H9 (cell line): ENCODE results near the gene SMIM14. TPM values are rescaled to one million over a fixed set of nuclear protein-coding genes. Genes with fewer than 3 reads are reported as not detected.

Source experiments
- DNase-seq: peaks from one replicate; pipeline ENCODE4 v3.0.0-alpha.2; 2017
- H2AFZ ChIP-seq: one replicate; pipeline ENCODE4 v1.6.1; 2013; ENCODE audit warnings: mild to moderate bottlenecking, low read length, control low read depth, moderate library complexity
- H2AK5ac ChIP-seq: 2 replicates; pipeline ENCODE4 v1.6.1; 2013; ENCODE audit warnings: low read length, control low read depth, mixed read lengths; ENCODE audit not compliant: insufficient read length
- H2BK120ac ChIP-seq: one replicate; pipeline ENCODE4 v1.6.1; 2013; ENCODE audit warnings: low read depth, mild to moderate bottlenecking, low read length, control low read depth, inconsistent platforms; ENCODE audit not compliant: poor library complexity, severe bottlenecking
- H2BK12ac ChIP-seq: 2 replicates; pipeline ENCODE4 v1.6.1; 2013; ENCODE audit warnings: low read length, control low read depth, mixed read lengths, low read depth; ENCODE audit not compliant: insufficient read length
- H2BK15ac ChIP-seq: 2 replicates; pipeline ENCODE4 v1.6.1; 2013; ENCODE audit warnings: low read depth, low read length, control low read depth
- H2BK20ac ChIP-seq: one replicate; pipeline ENCODE4 v1.6.1; 2013; ENCODE audit warnings: low read depth, mild to moderate bottlenecking, low read length, control low read depth, inconsistent platforms; ENCODE audit not compliant: poor library complexity, severe bottlenecking
- H2BK5ac ChIP-seq: 2 replicates; pipeline ENCODE4 v1.6.1; 2013; ENCODE audit warnings: low read length, control low read depth, mixed read lengths; ENCODE audit not compliant: insufficient read length
- H3K14ac ChIP-seq: 2 replicates; pipeline ENCODE4 v1.6.1; 2013; ENCODE audit warnings: low read length, control low read depth; ENCODE audit not compliant: insufficient read depth
- H3K18ac ChIP-seq: 2 replicates; pipeline ENCODE4 v1.6.1; 2013; ENCODE audit warnings: low read depth, mild to moderate bottlenecking, mixed read lengths, low read length, control low read depth; ENCODE audit not compliant: insufficient read length
- H3K23ac ChIP-seq: 2 replicates; pipeline ENCODE4 v1.6.1; 2013; ENCODE audit warnings: low read length, control low read depth, mixed read lengths, low read depth; ENCODE audit not compliant: insufficient read length
- H3K23me2 ChIP-seq: 2 replicates; pipeline ENCODE4 v1.6.1; 2013; ENCODE audit warnings: low read depth, mild to moderate bottlenecking, mixed read lengths, low read length, control low read depth; ENCODE audit not compliant: insufficient read length, poor library complexity, severe bottlenecking
- H3K27ac ChIP-seq: 2 replicates; pipeline ENCODE4 v1.5.1; 2013; ENCODE audit warnings: low read length, control low read depth, mixed read lengths, low read depth; ENCODE audit not compliant: insufficient read length
- H3K27me3 ChIP-seq: 2 replicates; pipeline ENCODE4 v1.6.1; 2013; ENCODE audit warnings: low read length, control low read depth, inconsistent platforms; ENCODE audit not compliant: insufficient read depth
- H3K4ac ChIP-seq: 2 replicates; pipeline ENCODE4 v1.6.1; 2013; ENCODE audit warnings: low read depth, mild to moderate bottlenecking, control low read depth, inconsistent platforms, low read length, moderate library complexity
- H3K4me1 ChIP-seq: 2 replicates; pipeline ENCODE4 v1.6.1; 2013; ENCODE audit warnings: low read length, control low read depth, inconsistent platforms; ENCODE audit not compliant: insufficient read depth
- H3K4me2 ChIP-seq: 2 replicates; pipeline ENCODE4 v1.6.1; 2013; ENCODE audit warnings: low read length, control low read depth, mixed read lengths; ENCODE audit not compliant: insufficient read length, insufficient read depth
- H3K56ac ChIP-seq: 2 replicates; pipeline ENCODE4 v1.6.1; 2013; ENCODE audit warnings: low read depth, mild to moderate bottlenecking, mixed read lengths, low read length, control low read depth; ENCODE audit not compliant: insufficient read length
- H3K79me1 ChIP-seq: 2 replicates; pipeline ENCODE4 v1.6.1; 2013; ENCODE audit warnings: low read depth, mild to moderate bottlenecking, moderate library complexity, low read length, control low read depth, inconsistent platforms; ENCODE audit not compliant: insufficient read depth, poor library complexity, severe bottlenecking
- H3K79me2 ChIP-seq: 2 replicates; pipeline ENCODE4 v1.6.1; 2013; ENCODE audit warnings: low read length, control low read depth, inconsistent platforms; ENCODE audit not compliant: insufficient read depth
- H3K9ac ChIP-seq: 2 replicates; pipeline ENCODE4 v1.6.1; 2013; ENCODE audit warnings: low read length, control low read depth, mixed read lengths; ENCODE audit not compliant: insufficient read length; ENCODE audit errors: extremely low read depth
- H3K9me3 ChIP-seq: one replicate; pipeline ENCODE4 v1.6.1; 2013; ENCODE audit warnings: low read depth, low read length, inconsistent platforms; ENCODE audit not compliant: control insufficient read depth
- H3T11ph ChIP-seq: one replicate; pipeline ENCODE4 v1.6.1; 2013; ENCODE audit warnings: mild to moderate bottlenecking, low read length, control low read depth, inconsistent platforms
- H4K20me1 ChIP-seq: one replicate; pipeline ENCODE4 v1.6.1; 2013; ENCODE audit not compliant: control insufficient read depth, insufficient read length, insufficient read depth
- H4K5ac ChIP-seq: 2 replicates; pipeline ENCODE4 v1.6.1; 2013; ENCODE audit warnings: low read depth, mild to moderate bottlenecking, mixed read lengths, low read length, control low read depth; ENCODE audit not compliant: insufficient read length
- H4K8ac ChIP-seq: replicated peaks from 2 replicates; pipeline ENCODE4 v1.6.1; 2013; ENCODE audit warnings: low read length, control low read depth, mixed read lengths, low read depth; ENCODE audit not compliant: insufficient read length
- H4K91ac ChIP-seq: 2 replicates; pipeline ENCODE4 v1.6.1; 2013; ENCODE audit warnings: low read depth, mild to moderate bottlenecking, moderate library complexity, mixed read lengths, low read length, control low read depth; ENCODE audit not compliant: insufficient read length
- H3K27ac Mint-ChIP-seq, 3 experiments: 2 replicates in 2 of 3; 3 replicates in 1 of 3; pipeline ENCODE4 v1.8.0; 2020 to 2021; ENCODE audit warnings: mixed read lengths in 3 of 3, mild to moderate bottlenecking in 1 of 3, moderate library complexity in 1 of 3
- H3K27me3 Mint-ChIP-seq: 2 replicates; pipeline ENCODE4 v1.8.0; 2021; ENCODE audit warnings: low read depth, mild to moderate bottlenecking, moderate library complexity, mixed read lengths
- H3K36me3 Mint-ChIP-seq, 3 experiments: 2 replicates in 2 of 3; 3 replicates in 1 of 3; pipeline ENCODE4 v1.8.0; 2020 to 2021; ENCODE audit warnings: low read depth in 3 of 3, mixed read lengths in 3 of 3; ENCODE audit not compliant: insufficient read depth in 1 of 3
- H3K4me1 Mint-ChIP-seq, 2 experiments: 2 replicates each; pipeline ENCODE4 v1.8.0; 2020; ENCODE audit warnings: mixed read lengths in 2 of 2
- H3K4me3 Mint-ChIP-seq, 2 experiments: 2 replicates in 1 of 2; 3 replicates in 1 of 2; pipeline ENCODE4 v1.8.0; 2020 to 2021; ENCODE audit warnings: mild to moderate bottlenecking in 2 of 2, mixed read lengths in 2 of 2, moderate library complexity in 1 of 2
- H3K9me3 Mint-ChIP-seq, 2 experiments: 2 replicates in 1 of 2; 3 replicates in 1 of 2; pipeline ENCODE4 v1.8.0; 2020; ENCODE audit warnings: mild to moderate bottlenecking in 2 of 2, mixed read lengths in 2 of 2, moderate library complexity in 1 of 2
- WGBS: extraction: QIAGEN DNeasy Blood & Tissue Kit; methylation state at CpG from one replicate; pipeline ENCODE4 v1.1.7; 2013; ENCODE audit warnings: missing lambda C conversion rate, low lambda C conversion rate, mixed read lengths; ENCODE audit not compliant: insufficient read length; ENCODE audit errors: extremely low coverage; 5-methylcytosine and 5-hydroxymethylcytosine counted together
- total RNA-seq: library from RNA; stranded (reverse); gene quantifications from 2 replicates; pipeline ENCODE4 v1.2.1, GENCODE V29; 2021
- TF ChIP-seq, protein P1 (sequence below): fragments of 200-600 bp; sonication (generic); conservative IDR thresholded peaks from 3 replicates; pipeline ENCODE4 v1.8.0; 2021; ENCODE audit warnings: antibody characterized with exemption, mild to moderate bottlenecking

SMIM14 gene
- total RNA-seq, 1 experiment from 2014 or later, result 19.4 TPM

GRCh38 chr4:39649639-39650265 lies 11.1 kb upstream of the SMIM14 start:
- H3K9me3 ChIP-seq, result no peaks in the 10 kb centered on the region
- H3K18ac ChIP-seq, result no peak overlapping the region
- no peaks in the 10 kb centered on the region for H3K27me3 ChIP-seq
- H3K9ac ChIP-seq, result no peak overlapping the region
- H3K27me3 Mint-ChIP-seq, result no peaks in the 10 kb centered on the region
- no peak overlapping the region for H3K14ac ChIP-seq
- H2BK15ac ChIP-seq, result no peak overlapping the region
- H3K23ac ChIP-seq, result no peak overlapping the region
- no peak overlapping the region for H2BK20ac ChIP-seq
- no peak overlapping the region for H2AK5ac ChIP-seq
- WGBS, result no CpG with 5 or more reads among the region's 2 CpGs
- H3K4me1 ChIP-seq, result no peaks in the 10 kb centered on the region
- H2AFZ ChIP-seq, result no peak overlapping the region
- DNase-seq, result no peak
- H2BK120ac ChIP-seq, result no peak overlapping the region
- no peak overlapping the region for H3K4ac ChIP-seq
- no peak overlapping the region for H4K91ac ChIP-seq
- no peak overlapping the region for H3K27ac ChIP-seq
- H3K27ac Mint-ChIP-seq, result no peak overlapping the region; a peak in 1 of 7 replicates
- no peak overlapping the region for H3K4me2 ChIP-seq
- TF ChIP-seq, protein P1, sequence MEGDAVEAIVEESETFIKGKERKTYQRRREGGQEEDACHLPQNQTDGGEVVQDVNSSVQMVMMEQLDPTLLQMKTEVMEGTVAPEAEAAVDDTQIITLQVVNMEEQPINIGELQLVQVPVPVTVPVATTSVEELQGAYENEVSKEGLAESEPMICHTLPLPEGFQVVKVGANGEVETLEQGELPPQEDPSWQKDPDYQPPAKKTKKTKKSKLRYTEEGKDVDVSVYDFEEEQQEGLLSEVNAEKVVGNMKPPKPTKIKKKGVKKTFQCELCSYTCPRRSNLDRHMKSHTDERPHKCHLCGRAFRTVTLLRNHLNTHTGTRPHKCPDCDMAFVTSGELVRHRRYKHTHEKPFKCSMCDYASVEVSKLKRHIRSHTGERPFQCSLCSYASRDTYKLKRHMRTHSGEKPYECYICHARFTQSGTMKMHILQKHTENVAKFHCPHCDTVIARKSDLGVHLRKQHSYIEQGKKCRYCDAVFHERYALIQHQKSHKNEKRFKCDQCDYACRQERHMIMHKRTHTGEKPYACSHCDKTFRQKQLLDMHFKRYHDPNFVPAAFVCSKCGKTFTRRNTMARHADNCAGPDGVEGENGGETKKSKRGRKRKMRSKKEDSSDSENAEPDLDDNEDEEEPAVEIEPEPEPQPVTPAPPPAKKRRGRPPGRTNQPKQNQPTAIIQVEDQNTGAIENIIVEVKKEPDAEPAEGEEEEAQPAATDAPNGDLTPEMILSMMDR, result no peak
- H3K23me2 ChIP-seq, result no peaks in the 10 kb centered on the region
- peaks cover 0 to 3% of the 10 kb centered on the region in 2 experiments; a peak in 1 of 4 replicates for H3K4me1 Mint-ChIP-seq
- no peaks in the 10 kb centered on the region for H3K79me2 ChIP-seq
- no peaks in the 10 kb centered on the region for H4K20me1 ChIP-seq
- no peak overlapping the region for H3T11ph ChIP-seq
- no peak overlapping the region for H4K8ac ChIP-seq
- H3K36me3 Mint-ChIP-seq, result peaks cover 0 to 5% (median 0%) of the 10 kb centered on the region in 3 experiments; a peak in 1 of 7 replicates
- H4K5ac ChIP-seq, result no peak overlapping the region
- no peak overlapping the region for H2BK12ac ChIP-seq
- H3K4me3 Mint-ChIP-seq, result no peak overlapping the region
- no peaks in the 10 kb centered on the region for H3K79me1 ChIP-seq
- no peak overlapping the region for H2BK5ac ChIP-seq
- H3K56ac ChIP-seq, result no peak overlapping the region
- no peaks in the 10 kb centered on the region for H3K9me3 Mint-ChIP-seq
